B cell (primary cell): ENCODE measurements around the gene NODAL. TPM values are rescaled to one million over a fixed set of nuclear protein-coding genes. Genes with fewer than 3 reads are reported as not detected.

Experiments
- ATAC-seq: fragments of 200-7000 bp; cut with Tn5 transposase; one replicate; pipeline ENCODE4 v1.10.0; 2021; ENCODE audit warnings: low read depth, mild to moderate bottlenecking, moderate number of reproducible peaks, moderate library complexity
- CTCF ChIA-PET: fragments of 350-600 bp; sonication (Branson Sonifier 250); formaldehyde crosslinking; loops from one replicate; lab custom pipeline; 2021; ENCODE audit warnings: antibody characterized with exemption, inconsistent platforms; lab: Charles Lee
- POLR2A ChIA-PET: fragments of 350-600 bp; sonication (Branson Sonifier 250); formaldehyde crosslinking; loops from one replicate; lab custom pipeline; 2021; ENCODE audit warnings: antibody characterized with exemption; lab: Charles Lee
- DNase-seq: peaks from one replicate; pipeline ENCODE4 v3.0.0; 2013
- H2AFZ ChIP-seq: 2 replicates; pipeline ENCODE4 v1.6.1; 2012; ENCODE audit warnings: mild to moderate bottlenecking, low read depth, low read length; ENCODE audit not compliant: insufficient read depth, poor library complexity, severe bottlenecking
- H3K27ac ChIP-seq, 2 donors: 1 replicate in 1 of 2; 2 replicates in 1 of 2; pipeline ENCODE4 v1.5.1; 2012 to 2013; ENCODE audit warnings: low read length in 2 of 2, mild to moderate bottlenecking in 2 of 2, moderate library complexity in 1 of 2
- H3K27me3 ChIP-seq, 4 experiments: fragments of 200-600 bp in 1 of 4; sonication (generic) in 1 of 4; replicated peaks in 1 of 4; 1 replicate in 2 of 4; 2 replicates in 2 of 4; pipeline versions ENCODE4 v1.6.1 to v1.7.0; 2013 to 2016; ENCODE audit warnings: low read length in 3 of 4, mild to moderate bottlenecking in 2 of 4, mixed read lengths in 1 of 4, moderate library complexity in 1 of 4; ENCODE audit not compliant: insufficient read depth in 4 of 4, control insufficient read depth in 3 of 4; ENCODE audit errors: control extremely low read depth in 1 of 4
- H3K36me3 ChIP-seq, 2 experiments: replicated peaks in 1 of 2; 1 replicate in 1 of 2; 2 replicates in 1 of 2; pipeline versions ENCODE4 v1.6.1 to v1.7.1; 2013; ENCODE audit warnings: low read length in 1 of 2; ENCODE audit not compliant: insufficient read depth in 2 of 2, control insufficient read depth in 1 of 2; ENCODE audit errors: control extremely low read depth in 1 of 2, extremely low read depth in 1 of 2
- H3K4me1 ChIP-seq, 2 donors: fragments of 200-600 bp in 1 of 2; sonication (generic) in 1 of 2; 1 replicate in 1 of 2; 2 replicates in 1 of 2; pipeline versions ENCODE4 v1.5.1 to v1.6.1; 2013 to 2017; ENCODE audit warnings: low read length in 2 of 2; ENCODE audit not compliant: control insufficient read depth in 2 of 2, insufficient read depth in 2 of 2
- H3K4me2 ChIP-seq: replicated peaks from 2 replicates; pipeline ENCODE3; 2012; ENCODE audit warnings: mild to moderate bottlenecking, low read depth, low read length; ENCODE audit not compliant: poor library complexity, severe bottlenecking
- H3K4me3 ChIP-seq, 5 experiments: fragments of 200-600 bp in 1 of 5; sonication (generic) in 1 of 5; 1 replicate in 3 of 5; 2 replicates in 2 of 5; pipeline versions ENCODE4 v1.5.1 to v1.7.0; 2011 to 2016; ENCODE audit warnings: low read length in 4 of 5, mild to moderate bottlenecking in 4 of 5, low read depth in 2 of 5, control low read depth in 1 of 5, moderate library complexity in 1 of 5; ENCODE audit not compliant: insufficient read depth in 1 of 5; ENCODE audit errors: control extremely low read depth in 1 of 5, extremely low read depth in 1 of 5
- H3K79me2 ChIP-seq: fragments of 200-600 bp; sonication (generic); one replicate; pipeline ENCODE4 v1.6.0; 2016; ENCODE audit warnings: low read length; ENCODE audit not compliant: control insufficient read depth, insufficient read depth
- H3K9ac ChIP-seq: fragments of 200-600 bp; sonication (generic); 2 replicates; pipeline ENCODE4 v1.6.1; 2017; ENCODE audit warnings: mild to moderate bottlenecking, low read length, moderate library complexity
- H3K9me3 ChIP-seq, 3 donors: one replicate each; pipeline versions ENCODE4 v1.6.1 to v1.7.1; 2013; ENCODE audit warnings: low read length in 2 of 3; ENCODE audit not compliant: control insufficient read depth in 2 of 3, insufficient read depth in 1 of 3; ENCODE audit errors: control extremely low read depth in 1 of 3
- H4K20me1 ChIP-seq: 2 replicates; pipeline ENCODE4 v1.6.0; 2012; ENCODE audit warnings: mild to moderate bottlenecking, low read length; ENCODE audit not compliant: insufficient read depth, control insufficient read depth, poor library complexity, severe bottlenecking
- H3K27ac Mint-ChIP-seq: one replicate; pipeline ENCODE4 v1.8.0; 2021; ENCODE audit warnings: mixed read lengths
- H3K27me3 Mint-ChIP-seq: one replicate; pipeline ENCODE4 v1.8.0; 2021; ENCODE audit warnings: mixed read lengths
- H3K4me1 Mint-ChIP-seq: one replicate; pipeline ENCODE4 v1.8.0; 2021; ENCODE audit warnings: mixed read lengths
- H3K4me3 Mint-ChIP-seq: one replicate; pipeline ENCODE4 v1.8.0; 2021; ENCODE audit warnings: mixed read lengths
- H3K9me3 Mint-ChIP-seq: one replicate; pipeline ENCODE4 v1.8.0; 2022; ENCODE audit warnings: mixed read lengths; ENCODE audit not compliant: insufficient read depth
- EZH2 ChIP-seq: IDR thresholded peaks from 2 replicates; pipeline ENCODE4 v1.6.1; 2012; ENCODE audit warnings: borderline replicate concordance, low read depth, mild to moderate bottlenecking, moderate library complexity, low read length; ENCODE audit not compliant: insufficient read depth, poor library complexity, severe bottlenecking
- WGBS: methylation state at CpG from one replicate; pipeline ENCODE4 v1.1.5; 2013; ENCODE audit warnings: missing lambda C conversion rate; ENCODE audit not compliant: insufficient coverage; 5-methylcytosine and 5-hydroxymethylcytosine counted together
- intact Hi-C: fragments of 100-400 bp; cut with micrococcal nuclease; formaldehyde crosslinking; loops from one replicate; pipeline ENCODE4 v1.10.0; 2022
- polyA plus RNA-seq: library from polyadenylated mRNA; depleted of rRNA; stranded (reverse); fragments of >200 nt; gene quantifications from 2 replicates; pipeline ENCODE4 v1.2.3, GENCODE V29; 2012
- total RNA-seq, 2 donors: library from RNA; stranded (reverse); fragments of 120-200 nt in 1 of 2; gene quantifications; 1 replicate in 1 of 2; 2 replicates in 1 of 2; pipeline versions ENCODE4 v1.2.3 to v1.2.4, GENCODE V29; 2013 to 2022
- TF ChIP-seq, protein P1 (sequence below): fragments of 200-600 bp; IDR thresholded peaks from one replicate; pipeline ENCODE4 v1.8.0; 2022; ENCODE audit warnings: antibody characterized with exemption, mild to moderate bottlenecking

NODAL gene
- total and polyA plus RNA-seq, 2 donors (not counting 1 experiment from before 2014, with no cell fraction given): 0.06 TPM; not detected in 1

DNA sequence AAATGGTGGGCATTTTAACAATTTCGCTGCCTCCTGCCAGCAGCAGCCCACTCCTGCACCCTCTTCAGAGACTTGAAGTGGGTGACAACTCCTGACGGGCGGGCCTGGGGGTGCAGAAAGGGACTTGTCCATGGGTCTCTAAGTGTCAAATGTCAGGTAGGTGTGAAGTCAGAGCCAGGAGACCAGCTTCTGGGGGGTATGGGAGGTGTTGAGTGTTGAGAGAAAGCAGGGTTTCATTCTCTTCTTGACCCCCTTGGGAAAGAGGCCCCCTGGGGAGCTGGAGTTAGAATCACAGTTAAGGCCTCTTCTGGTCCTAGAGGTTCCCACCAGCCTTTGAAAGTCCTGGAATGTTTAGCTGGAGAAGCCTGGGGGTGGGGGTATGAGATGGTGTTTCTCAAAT, 25.5 kb upstream of the NODAL start:
- Histone ChIP-seq H3K27ac (no peak overlapping the region), H3K9ac (no peak overlapping the region), H4K20me1 (no peaks in the 10 kb centered on the region), H3K9me3 (no peaks in the 10 kb centered on the region), H3K4me1 (no peaks in the 10 kb centered on the region), H2AFZ (no peak overlapping the region), H3K4me2 (no peak overlapping the region), H3K4me3 (no peak overlapping the region), H3K36me3 (no peaks in the 10 kb centered on the region), H3K27me3 (no peaks in the 10 kb centered on the region), H3K79me2 (no peaks in the 10 kb centered on the region)
- ATAC-seq: no peak
- no peak for TF ChIP-seq EZH2
- TF ChIP-seq, protein P1, sequence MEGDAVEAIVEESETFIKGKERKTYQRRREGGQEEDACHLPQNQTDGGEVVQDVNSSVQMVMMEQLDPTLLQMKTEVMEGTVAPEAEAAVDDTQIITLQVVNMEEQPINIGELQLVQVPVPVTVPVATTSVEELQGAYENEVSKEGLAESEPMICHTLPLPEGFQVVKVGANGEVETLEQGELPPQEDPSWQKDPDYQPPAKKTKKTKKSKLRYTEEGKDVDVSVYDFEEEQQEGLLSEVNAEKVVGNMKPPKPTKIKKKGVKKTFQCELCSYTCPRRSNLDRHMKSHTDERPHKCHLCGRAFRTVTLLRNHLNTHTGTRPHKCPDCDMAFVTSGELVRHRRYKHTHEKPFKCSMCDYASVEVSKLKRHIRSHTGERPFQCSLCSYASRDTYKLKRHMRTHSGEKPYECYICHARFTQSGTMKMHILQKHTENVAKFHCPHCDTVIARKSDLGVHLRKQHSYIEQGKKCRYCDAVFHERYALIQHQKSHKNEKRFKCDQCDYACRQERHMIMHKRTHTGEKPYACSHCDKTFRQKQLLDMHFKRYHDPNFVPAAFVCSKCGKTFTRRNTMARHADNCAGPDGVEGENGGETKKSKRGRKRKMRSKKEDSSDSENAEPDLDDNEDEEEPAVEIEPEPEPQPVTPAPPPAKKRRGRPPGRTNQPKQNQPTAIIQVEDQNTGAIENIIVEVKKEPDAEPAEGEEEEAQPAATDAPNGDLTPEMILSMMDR: no peak
- POLR2A ChIA-PET: no interaction called here
- intact Hi-C loops: no loop called here
- no peaks in the 10 kb centered on the region for H3K4me1 Mint-ChIP-seq
- DNase-seq: no peak
- H3K4me3 Mint-ChIP-seq: no peak overlapping the region
- H3K9me3 Mint-ChIP-seq: no peaks in the 10 kb centered on the region
- CTCF ChIA-PET: interaction anchor here (1.8 kb wide), 1 partner anchor 245 kb away, joined by 4 read pairs; no protein-coding TSS in a partner anchor
- no peak overlapping the region for H3K27ac Mint-ChIP-seq
- WGBS: 80% methylated on average over 2 of the region's 3 CpGs
- H3K27me3 Mint-ChIP-seq: no peaks in the 10 kb centered on the region

DNA sequence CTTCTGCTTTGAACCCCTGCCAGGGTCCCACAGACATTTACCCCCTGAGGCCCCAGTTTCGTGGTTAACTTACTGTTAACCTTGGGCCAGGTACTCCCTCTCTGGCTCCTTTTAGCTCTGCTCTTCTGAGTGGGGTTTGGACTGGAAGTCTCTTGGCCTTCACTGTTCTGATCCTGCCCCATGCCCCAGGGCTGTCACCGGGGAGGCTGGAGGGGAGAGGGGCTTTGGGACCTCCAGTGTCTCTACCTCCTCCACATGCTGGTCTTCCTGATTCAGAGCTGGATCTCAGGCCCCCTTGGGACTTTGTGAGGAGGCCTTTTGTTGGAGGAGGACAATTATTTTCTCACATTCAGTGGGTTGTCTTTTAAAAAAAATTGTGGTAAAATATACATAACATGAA, 24.4 kb upstream of the NODAL start:
- Histone ChIP-seq H3K4me1 (no peaks in the 10 kb centered on the region), H3K27me3 (no peaks in the 10 kb centered on the region), H3K9ac (no peak overlapping the region), H3K79me2 (no peaks in the 10 kb centered on the region), H3K9me3 (no peaks in the 10 kb centered on the region), H4K20me1 (no peaks in the 10 kb centered on the region), H2AFZ (no peak overlapping the region), H3K36me3 (no peaks in the 10 kb centered on the region), H3K4me2 (no peak overlapping the region), H3K27ac (no peak overlapping the region), H3K4me3 (no peak overlapping the region)
- ChIA-PET POLR2A (interaction anchor here (0.8 kb wide), 1 partner anchor 457 kb away, joined by 3 read pairs; no protein-coding TSS in a partner anchor), CTCF (interaction anchor here (0.7 to 6.3 kb wide), 4 partner anchors 42 to 244 kb away, joined by 3 to 162 read pairs (median 4); no protein-coding TSS in a partner anchor)
- Mint-ChIP-seq H3K4me1 (peaks cover 3% of the 10 kb centered on the region), H3K9me3 (no peaks in the 10 kb centered on the region), H3K27ac (no peak overlapping the region), H3K27me3 (peaks cover 5% of the 10 kb centered on the region), H3K4me3 (no peak overlapping the region)
- intact Hi-C loops: no loop called here
- WGBS: 93% methylated on average over 2 of the region's 2 CpGs
- no peak for TF ChIP-seq EZH2
- TF ChIP-seq, protein P1: no peak
- no peak for DNase-seq
- no peak for ATAC-seq
